SK-N-SH (cell line): ENCODE measurements around the gene CASKIN2. TPM values are rescaled to one million over a fixed set of nuclear protein-coding genes. Genes with fewer than 3 reads are reported as not detected.

Source experiments
- CTCF ChIA-PET: fragments of 300-600, 350-600 bp; formaldehyde crosslinking; extraction: SDS; loops from one replicate; lab custom pipeline; 2021; lab: Yijun Ruan, JAX
- POLR2A ChIA-PET: fragments of 350-600 bp; sonication (Branson Sonifier 250); formaldehyde crosslinking; extraction: SDS; loops from one replicate; lab custom pipeline; 2020; ENCODE audit warnings: antibody characterized with exemption, inconsistent platforms; lab: Yijun Ruan, JAX
- DNase-seq: peaks from one replicate; pipeline ENCODE4 v3.0.0; 2012
- H2AFZ ChIP-seq: fragments of 200-600 bp; sonication (generic); 2 replicates; pipeline ENCODE4 v1.8.1; 2016; ENCODE audit warnings: antibody characterized with exemption, mild to moderate bottlenecking, low read depth
- H3F3A ChIP-seq: fragments of 200-600 bp; sonication (generic); replicated peaks from 2 replicates; pipeline ENCODE3; 2016; ENCODE audit warnings: antibody characterized with exemption, mild to moderate bottlenecking; ENCODE audit not compliant: insufficient read depth
- H3K27ac ChIP-seq, 2 experiments: fragments of 200-500 bp in 1 of 2; fragments of 200-600 bp in 1 of 2; sonication (Bioruptor generic) in 1 of 2; sonication (generic), shearing (Covaris generic) in 1 of 2; 2 replicates each; pipeline versions ENCODE4 v1.5.1 to v1.6.1; 2014 to 2016; ENCODE audit warnings: low read depth in 2 of 2, inconsistent platforms in 1 of 2, low read length in 1 of 2, mild to moderate bottlenecking in 1 of 2, mixed read lengths in 1 of 2
- H3K27me3 ChIP-seq: fragments of 200-600 bp; sonication (generic), shearing (Covaris generic); 2 replicates; pipeline ENCODE4 v1.6.1; 2016; ENCODE audit warnings: mixed run types; ENCODE audit not compliant: insufficient read depth
- H3K36me3 ChIP-seq, 2 experiments: fragments of 200-500 bp in 1 of 2; fragments of 200-600 bp in 1 of 2; sonication (Bioruptor generic) in 1 of 2; sonication (generic) in 1 of 2; replicated peaks in 1 of 2; 2 replicates each; pipeline versions ENCODE3 to v1.5.1; 2014 to 2016; ENCODE audit warnings: low read length in 1 of 2, mild to moderate bottlenecking in 1 of 2; ENCODE audit not compliant: insufficient read depth in 2 of 2, control insufficient read depth in 1 of 2
- H3K4me1 ChIP-seq, 2 experiments: fragments of 200-500 bp in 1 of 2; fragments of 200-600 bp in 1 of 2; sonication (Bioruptor generic) in 1 of 2; sonication (generic), shearing (Covaris generic) in 1 of 2; 2 replicates each; pipeline versions ENCODE4 v1.5.1 to v1.6.1; 2014 to 2016; ENCODE audit warnings: low read depth in 1 of 2, low read length in 1 of 2, mixed run types in 1 of 2; ENCODE audit not compliant: insufficient read depth in 2 of 2, control insufficient read depth in 1 of 2
- H3K4me2 ChIP-seq: fragments of 200-600 bp; sonication (generic), shearing (Covaris generic); 2 replicates; pipeline ENCODE4 v1.6.1; 2017; ENCODE audit warnings: mixed run types
- H3K4me3 ChIP-seq, 2 experiments: fragments of 200-500 bp in 1 of 2; fragments of 200-600 bp in 1 of 2; sonication (Bioruptor generic) in 1 of 2; sonication (generic), shearing (Covaris generic) in 1 of 2; 2 replicates each; pipeline versions ENCODE4 v1.5.1 to v1.8.1; 2014 to 2016; ENCODE audit warnings: low read depth in 2 of 2, inconsistent platforms in 1 of 2, low read length in 1 of 2, mild to moderate bottlenecking in 1 of 2, mixed read lengths in 1 of 2, moderate library complexity in 1 of 2
- H3K79me2 ChIP-seq: fragments of 200-600 bp; sonication (generic); 2 replicates; pipeline ENCODE4 v1.8.1; 2017; ENCODE audit warnings: mild to moderate bottlenecking; ENCODE audit not compliant: insufficient read depth
- H3K9ac ChIP-seq: fragments of 200-600 bp; sonication (generic); 2 replicates; pipeline ENCODE4 v1.6.1; 2017; ENCODE audit warnings: mixed run types
- H3K9me2 ChIP-seq: fragments of 200-600 bp; sonication (generic); 2 replicates; pipeline ENCODE4 v1.6.1; 2017; ENCODE audit warnings: mixed run types
- H3K9me3 ChIP-seq: fragments of 200-600 bp; sonication (generic); 2 replicates; pipeline ENCODE4 v1.6.1; 2017; ENCODE audit warnings: mixed run types, mild to moderate bottlenecking, moderate library complexity
- H4K20me1 ChIP-seq: fragments of 200-600 bp; sonication (generic); 2 replicates; pipeline ENCODE4 v1.6.1; 2017; ENCODE audit warnings: mild to moderate bottlenecking, mixed run types; ENCODE audit not compliant: insufficient read depth
- EP300 ChIP-seq, 2 experiments: IDR thresholded peaks; 2 replicates each; pipeline versions ENCODE4 v1.4.0 to v1.6.1; 2012; ENCODE audit warnings: borderline replicate concordance in 1 of 2, low read depth in 1 of 2, low read length in 1 of 2
- FOXJ3 ChIP-seq: sonication (generic); formaldehyde crosslinking; IDR thresholded peaks from 2 replicates; pipeline ENCODE4 v1.5.1; 2020; ENCODE audit warnings: mild to moderate bottlenecking, missing genetic modification reagents
- MXI1 ChIP-seq: IDR thresholded peaks from 2 replicates; pipeline ENCODE4 v1.6.1; 2012; ENCODE audit warnings: mild to moderate bottlenecking, low read depth, low read length, improper control_type of control experiment
- POLR2AphosphoS5 ChIP-seq: IDR thresholded peaks from 2 replicates; pipeline ENCODE4 v1.6.1; 2012; ENCODE audit warnings: low read depth, low read length
- RCOR1 ChIP-seq: fragments of 150-350 bp; IDR thresholded peaks from 2 replicates; pipeline ENCODE4 v1.6.1; 2017; ENCODE audit warnings: antibody characterized with exemption, low read length
- SIN3A ChIP-seq: IDR thresholded peaks from 2 replicates; pipeline ENCODE4 v1.6.1; 2012; ENCODE audit warnings: low read depth, mild to moderate bottlenecking, low read length, moderate library complexity, borderline replicate concordance
- TAF1 ChIP-seq: IDR thresholded peaks from 2 replicates; pipeline ENCODE4 v1.6.1; 2012; ENCODE audit warnings: low read depth, mild to moderate bottlenecking, low read length, moderate library complexity, borderline replicate concordance
- TEAD4 ChIP-seq: IDR thresholded peaks from 2 replicates; pipeline ENCODE4 v1.4.0; 2012; ENCODE audit warnings: mild to moderate bottlenecking, borderline replicate concordance; ENCODE audit not compliant: insufficient read depth
- USF1 ChIP-seq: IDR thresholded peaks from 2 replicates; pipeline ENCODE4 v1.4.0; 2012; ENCODE audit warnings: low read depth, borderline replicate concordance
- USF2 ChIP-seq: fragments of 150-350 bp; IDR thresholded peaks from 2 replicates; pipeline ENCODE4 v1.6.1; 2017; ENCODE audit warnings: antibody characterized with exemption, low read length, low read depth, borderline replicate concordance
- WGBS: methylation state at CpG from one replicate; pipeline ENCODE4 v1.1.6; 2017; ENCODE audit warnings: low lambda C conversion rate; 5-methylcytosine and 5-hydroxymethylcytosine counted together
- polyA plus RNA-seq, 3 experiments: library from polyadenylated mRNA; depleted of rRNA; stranded (reverse); fragments of >200 nt; gene quantifications; 2 replicates each; pipeline ENCODE4 v1.2.3, GENCODE V29; 2012
- TF ChIP-seq, protein P1 (sequence below): IDR thresholded peaks from 2 replicates; pipeline ENCODE4 v1.6.1; 2012; ENCODE audit warnings: mild to moderate bottlenecking, low read depth, low read length, moderate library complexity
- TF ChIP-seq, protein P2 (sequence below): IDR thresholded peaks from 2 replicates; pipeline ENCODE4 v1.4.0; 2012; ENCODE audit warnings: low read depth, borderline replicate concordance

CASKIN2 gene
- polyA plus RNA-seq, 1 of the 3 experiments (the other 2 are of a cell fraction), result 6.5 TPM

- H3K4me1 ChIP-seq, result no peaks in the 10 kb centered on the region
- no peaks in the 10 kb centered on the region for H3K9me2 ChIP-seq
- H3K27ac ChIP-seq, result no peak overlapping the region
- CTCF ChIA-PET, result interaction anchor here (0.9 to 1.2 kb wide), 3 partner anchors 17 to 45 kb away, joined by 3 read pairs; partner anchors contain the start of gene TSEN54
- H3K27me3 ChIP-seq, result no peaks in the 10 kb centered on the region
- no peak overlapping the region for H3K4me2 ChIP-seq
- POLR2A ChIA-PET, result no interaction called here
- no peaks in the 10 kb centered on the region for H3K9me3 ChIP-seq
- TF ChIP-seq RCOR1, result no peak
- TF ChIP-seq MXI1, result no peak
- no peak for TF ChIP-seq POLR2AphosphoS5
- no peak for TF ChIP-seq EP300 (IDR thresholded peaks at IDR 0.05; ENCODE audit: borderline replicate concordance in 1 of 2, low read depth in 1 of 2, low read length in 1 of 2)
- TF ChIP-seq, all 33 proteins: peak for 0
- Histone ChIP-seq H4K20me1 (peaks cover 13% of the 10 kb centered on the region; the same call in 1 of the 2 replicates), H3K36me3 (peaks cover 19% of the 10 kb centered on the region in 2 experiments), H2AFZ (no peak overlapping the region), H3K79me2 (peaks cover 20% of the 10 kb centered on the region), H3K9ac (no peak overlapping the region), H3K4me3 (no peak overlapping the region), H3F3A (no peaks in the 10 kb centered on the region)
- DNase-seq, result no peak
- WGBS, result 93% methylated on average over 6 of the region's 6 CpGs
These were observed 44.1 kb downstream of the CASKIN2 start for GRCh38 chr17:75471207-75471606.

DNA sequence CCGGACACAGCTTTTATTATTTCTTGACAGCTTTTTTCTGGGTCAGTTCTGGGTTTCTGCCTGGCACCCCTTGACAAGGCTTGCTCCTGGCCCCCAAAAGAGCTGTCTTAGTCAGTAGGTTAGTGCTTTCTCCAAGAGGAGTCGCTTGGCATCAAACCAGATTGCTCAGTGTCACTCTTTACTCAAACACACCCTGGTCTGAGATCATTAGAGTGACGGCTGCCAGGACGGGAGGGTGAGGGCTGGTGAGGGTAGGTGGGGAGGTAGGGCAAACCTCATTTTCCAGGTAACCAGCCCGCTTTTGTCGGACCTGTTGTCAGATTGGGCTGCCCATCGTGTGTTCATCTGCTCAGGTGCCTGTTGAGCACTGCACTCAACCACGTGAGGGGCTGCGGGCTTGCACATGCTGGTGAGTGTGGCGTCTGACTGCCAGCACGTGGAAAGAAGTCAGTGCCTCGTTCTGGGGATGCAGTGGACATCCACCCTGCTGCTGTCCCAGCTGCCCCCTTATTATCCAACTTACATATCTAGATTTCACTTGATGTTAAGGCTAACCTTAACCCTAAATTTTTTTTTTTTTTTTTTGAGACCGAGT is 46.5 kb downstream of the CASKIN2 start:
- Histone ChIP-seq H3K27me3 (no peaks in the 10 kb centered on the region), H3K79me2 (peaks cover 34% of the 10 kb centered on the region), H3K4me3 (no peak overlapping the region), H3K36me3 (peaks cover 13 to 19% of the 10 kb centered on the region in 2 experiments), H3K27ac (no peak overlapping the region), H3F3A (no peaks in the 10 kb centered on the region), H3K4me2 (no peak overlapping the region), H2AFZ (no peak overlapping the region), H3K4me1 (no peaks in the 10 kb centered on the region), H3K9me2 (no peaks in the 10 kb centered on the region), H4K20me1 (no peaks in the 10 kb centered on the region), H3K9me3 (no peaks in the 10 kb centered on the region), H3K9ac (no peak overlapping the region)
- ChIA-PET POLR2A (interaction anchor here (0.7 to 0.9 kb wide), 2 partner anchors 12 to 37 kb away, joined by 4 to 5 read pairs; partner anchors contain the start of gene TMEM94), CTCF (interaction anchor here (0.7 to 0.9 kb wide), 2 partner anchors 12 to 24 kb away, joined by 3 read pairs; no protein-coding TSS in a partner anchor)
- WGBS, result 94% methylated on average over 13 of the region's 13 CpGs
- DNase-seq, result no peak
- no peak for TF ChIP-seq MXI1
- TF ChIP-seq FOXJ3 (CRISPR knock-in tag), result no peak
- no peak for TF ChIP-seq TEAD4

- Histone ChIP-seq H3K4me1 (no peaks in the 10 kb centered on the region), H3K9me2 (no peaks in the 10 kb centered on the region), H3K79me2 (peaks cover 39% of the 10 kb centered on the region), H3K9me3 (no peaks in the 10 kb centered on the region), H3K4me2 (no peak overlapping the region), H3F3A (no peaks in the 10 kb centered on the region), H3K9ac (no peak overlapping the region), H3K36me3 (peaks cover 12 to 17% of the 10 kb centered on the region in 2 experiments), H3K4me3 (no peak overlapping the region), H2AFZ (no peak overlapping the region), H4K20me1 (no peaks in the 10 kb centered on the region), H3K27ac (no peak overlapping the region), H3K27me3 (no peaks in the 10 kb centered on the region)
- TF ChIP-seq USF2, result no peak
- TF ChIP-seq, protein P1, sequence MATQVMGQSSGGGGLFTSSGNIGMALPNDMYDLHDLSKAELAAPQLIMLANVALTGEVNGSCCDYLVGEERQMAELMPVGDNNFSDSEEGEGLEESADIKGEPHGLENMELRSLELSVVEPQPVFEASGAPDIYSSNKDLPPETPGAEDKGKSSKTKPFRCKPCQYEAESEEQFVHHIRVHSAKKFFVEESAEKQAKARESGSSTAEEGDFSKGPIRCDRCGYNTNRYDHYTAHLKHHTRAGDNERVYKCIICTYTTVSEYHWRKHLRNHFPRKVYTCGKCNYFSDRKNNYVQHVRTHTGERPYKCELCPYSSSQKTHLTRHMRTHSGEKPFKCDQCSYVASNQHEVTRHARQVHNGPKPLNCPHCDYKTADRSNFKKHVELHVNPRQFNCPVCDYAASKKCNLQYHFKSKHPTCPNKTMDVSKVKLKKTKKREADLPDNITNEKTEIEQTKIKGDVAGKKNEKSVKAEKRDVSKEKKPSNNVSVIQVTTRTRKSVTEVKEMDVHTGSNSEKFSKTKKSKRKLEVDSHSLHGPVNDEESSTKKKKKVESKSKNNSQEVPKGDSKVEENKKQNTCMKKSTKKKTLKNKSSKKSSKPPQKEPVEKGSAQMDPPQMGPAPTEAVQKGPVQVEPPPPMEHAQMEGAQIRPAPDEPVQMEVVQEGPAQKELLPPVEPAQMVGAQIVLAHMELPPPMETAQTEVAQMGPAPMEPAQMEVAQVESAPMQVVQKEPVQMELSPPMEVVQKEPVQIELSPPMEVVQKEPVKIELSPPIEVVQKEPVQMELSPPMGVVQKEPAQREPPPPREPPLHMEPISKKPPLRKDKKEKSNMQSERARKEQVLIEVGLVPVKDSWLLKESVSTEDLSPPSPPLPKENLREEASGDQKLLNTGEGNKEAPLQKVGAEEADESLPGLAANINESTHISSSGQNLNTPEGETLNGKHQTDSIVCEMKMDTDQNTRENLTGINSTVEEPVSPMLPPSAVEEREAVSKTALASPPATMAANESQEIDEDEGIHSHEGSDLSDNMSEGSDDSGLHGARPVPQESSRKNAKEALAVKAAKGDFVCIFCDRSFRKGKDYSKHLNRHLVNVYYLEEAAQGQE, result no peak
- no peak for TF ChIP-seq USF1
- no peak for TF ChIP-seq TAF1
- TF ChIP-seq FOXJ3 (CRISPR knock-in tag), result no peak
- no peak for TF ChIP-seq SIN3A
- TF ChIP-seq, protein P2, sequence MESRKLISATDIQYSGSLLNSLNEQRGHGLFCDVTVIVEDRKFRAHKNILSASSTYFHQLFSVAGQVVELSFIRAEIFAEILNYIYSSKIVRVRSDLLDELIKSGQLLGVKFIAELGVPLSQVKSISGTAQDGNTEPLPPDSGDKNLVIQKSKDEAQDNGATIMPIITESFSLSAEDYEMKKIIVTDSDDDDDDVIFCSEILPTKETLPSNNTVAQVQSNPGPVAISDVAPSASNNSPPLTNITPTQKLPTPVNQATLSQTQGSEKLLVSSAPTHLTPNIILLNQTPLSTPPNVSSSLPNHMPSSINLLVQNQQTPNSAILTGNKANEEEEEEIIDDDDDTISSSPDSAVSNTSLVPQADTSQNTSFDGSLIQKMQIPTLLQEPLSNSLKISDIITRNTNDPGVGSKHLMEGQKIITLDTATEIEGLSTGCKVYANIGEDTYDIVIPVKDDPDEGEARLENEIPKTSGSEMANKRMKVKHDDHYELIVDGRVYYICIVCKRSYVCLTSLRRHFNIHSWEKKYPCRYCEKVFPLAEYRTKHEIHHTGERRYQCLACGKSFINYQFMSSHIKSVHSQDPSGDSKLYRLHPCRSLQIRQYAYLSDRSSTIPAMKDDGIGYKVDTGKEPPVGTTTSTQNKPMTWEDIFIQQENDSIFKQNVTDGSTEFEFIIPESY, result no peak
- POLR2A ChIA-PET, result no interaction called here
- 82% methylated on average over 8 of the region's 8 CpGs for WGBS
- DNase-seq, result no peak
- CTCF ChIA-PET, result interaction anchor here (0.6 to 0.9 kb wide), 3 partner anchors 13 to 24 kb away, joined by 3 read pairs; no protein-coding TSS in a partner anchor
These were observed 47.0 kb downstream of the CASKIN2 start for GRCh38 chr17:75468291-75468754.
